HG03045 (cell line): ENCODE results near the gene SAMD4A.

Source experiments
- ATAC-seq: cut with Tn5 transposase; IDR thresholded peaks from one replicate; pipeline ENCODE4 v1.9.1; 2021; ENCODE audit warnings: mild to moderate bottlenecking, moderate library complexity; ENCODE audit not compliant: unreplicated experiment

SAMD4A gene

DNA sequence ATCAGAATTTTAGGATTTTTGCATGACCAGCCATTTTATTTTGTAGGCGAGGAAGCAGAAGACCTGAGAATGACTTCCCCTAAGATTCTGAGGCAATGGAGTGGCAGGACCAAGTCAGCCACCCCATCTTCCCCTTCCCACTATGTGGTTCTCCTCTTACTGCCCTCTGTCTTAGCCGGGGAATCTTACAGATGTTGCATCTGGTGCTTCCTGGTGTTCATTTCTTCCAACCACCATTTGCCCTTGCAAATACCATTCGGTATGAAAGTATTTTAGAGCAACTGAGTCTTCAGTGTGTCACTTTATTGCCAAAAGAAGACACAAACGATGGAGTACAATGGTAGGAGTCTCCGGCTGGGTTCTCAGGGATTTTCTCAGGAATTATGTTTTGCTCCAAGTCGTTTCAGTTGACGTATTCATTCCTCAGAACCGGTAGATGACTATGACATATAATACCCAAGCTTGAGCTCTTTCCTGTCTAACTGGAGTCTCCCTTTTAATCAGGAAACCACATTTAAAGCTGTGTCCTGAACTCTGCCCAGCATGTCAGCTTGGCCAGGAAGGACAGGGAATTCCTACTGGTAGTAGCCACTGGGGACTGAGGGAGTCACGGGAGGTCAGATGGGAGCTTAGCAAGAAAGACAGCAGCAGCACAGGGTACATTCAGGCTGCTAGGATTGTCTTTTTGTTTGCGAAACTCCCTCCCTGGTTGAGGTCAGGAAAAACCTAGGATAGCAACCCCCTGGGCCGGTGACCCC, 87.0 kb downstream of the SAMD4A start:
- no peak for ATAC-seq

DNA sequence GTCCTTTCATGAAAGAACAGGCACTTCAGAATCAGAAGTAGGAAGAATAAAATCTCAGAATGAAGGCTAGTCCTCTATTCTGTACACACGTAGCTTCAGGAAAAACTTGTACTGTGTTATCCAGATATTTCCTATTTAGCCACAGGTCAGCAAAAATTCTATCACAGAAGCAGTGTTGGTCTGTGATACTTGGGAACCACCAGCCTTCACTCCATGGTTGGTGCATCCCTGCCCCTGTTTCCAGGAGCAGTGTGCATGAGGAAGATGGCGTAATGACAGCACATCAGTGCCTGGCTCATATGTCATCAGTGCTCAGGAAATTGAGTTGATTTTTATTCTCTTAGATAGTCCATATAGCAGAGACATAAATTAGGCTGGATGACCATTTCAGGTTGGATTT, 87.7 kb downstream of the SAMD4A start:
- ATAC-seq = no peak

DNA sequence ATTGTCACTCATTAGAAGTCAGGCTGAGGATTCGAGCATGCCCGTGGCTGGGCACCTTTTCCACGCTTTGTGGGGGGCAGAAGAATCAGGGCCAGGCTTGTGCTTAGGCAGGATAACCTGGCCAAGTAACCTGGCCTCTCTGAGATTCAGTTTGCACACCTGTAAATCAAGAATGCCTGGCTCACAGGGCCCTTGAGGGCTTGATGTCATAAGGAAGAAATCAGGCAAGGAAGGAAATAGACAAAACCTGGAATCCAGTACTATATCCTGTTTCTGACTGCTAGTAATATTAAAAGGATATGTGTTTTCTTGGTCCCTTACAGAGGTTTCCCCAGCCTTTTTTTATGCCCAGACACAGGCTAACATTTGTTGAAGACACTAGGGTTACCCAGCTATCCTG, 91.9 kb downstream of the SAMD4A start:
- ATAC-seq = no peak

DNA sequence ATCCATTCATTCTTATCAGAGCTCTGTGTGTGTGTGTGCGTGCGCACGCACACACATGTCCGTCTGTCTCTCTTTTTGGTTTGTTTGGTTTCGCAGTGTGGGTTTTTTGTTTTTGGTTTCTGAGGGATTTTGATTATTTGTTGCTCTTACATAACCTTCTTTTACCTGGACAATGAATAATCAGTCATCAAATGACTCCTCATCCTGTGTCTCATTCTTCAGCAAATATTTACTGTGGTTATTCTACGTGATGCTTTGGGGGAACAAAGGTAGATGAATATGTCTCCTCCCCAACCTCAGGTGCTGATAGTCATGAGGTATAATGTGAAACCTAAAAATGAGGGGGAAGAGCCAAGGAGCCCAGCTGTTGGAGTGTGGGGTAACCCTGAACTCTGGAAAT, 92.4 kb downstream of the SAMD4A start:
- ATAC-seq = no peak

DNA sequence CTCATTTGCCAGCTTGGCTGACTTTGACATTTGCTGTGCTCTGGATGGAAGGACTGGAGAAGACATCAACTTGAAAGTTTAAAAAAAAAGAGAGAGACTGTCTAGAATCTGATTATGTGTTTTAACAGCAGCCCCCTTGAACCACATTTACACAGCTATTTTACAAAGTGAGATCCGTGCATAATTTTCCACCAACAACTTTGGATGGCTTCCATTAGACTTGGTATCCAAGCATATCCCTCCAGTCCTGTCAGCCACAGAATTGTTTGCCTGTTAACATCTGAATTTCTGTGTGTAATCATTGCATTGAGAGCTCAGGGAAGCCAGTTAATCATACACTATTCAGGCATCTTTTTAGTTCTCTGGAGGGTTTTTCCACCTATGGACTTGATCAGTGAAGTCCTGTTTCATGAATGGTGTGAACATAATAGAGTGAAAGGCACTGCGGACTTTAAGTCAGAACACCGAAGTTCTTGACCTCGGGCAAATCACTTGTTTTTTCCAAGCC, 93.7 kb downstream of the SAMD4A start:
- no peak for ATAC-seq

DNA sequence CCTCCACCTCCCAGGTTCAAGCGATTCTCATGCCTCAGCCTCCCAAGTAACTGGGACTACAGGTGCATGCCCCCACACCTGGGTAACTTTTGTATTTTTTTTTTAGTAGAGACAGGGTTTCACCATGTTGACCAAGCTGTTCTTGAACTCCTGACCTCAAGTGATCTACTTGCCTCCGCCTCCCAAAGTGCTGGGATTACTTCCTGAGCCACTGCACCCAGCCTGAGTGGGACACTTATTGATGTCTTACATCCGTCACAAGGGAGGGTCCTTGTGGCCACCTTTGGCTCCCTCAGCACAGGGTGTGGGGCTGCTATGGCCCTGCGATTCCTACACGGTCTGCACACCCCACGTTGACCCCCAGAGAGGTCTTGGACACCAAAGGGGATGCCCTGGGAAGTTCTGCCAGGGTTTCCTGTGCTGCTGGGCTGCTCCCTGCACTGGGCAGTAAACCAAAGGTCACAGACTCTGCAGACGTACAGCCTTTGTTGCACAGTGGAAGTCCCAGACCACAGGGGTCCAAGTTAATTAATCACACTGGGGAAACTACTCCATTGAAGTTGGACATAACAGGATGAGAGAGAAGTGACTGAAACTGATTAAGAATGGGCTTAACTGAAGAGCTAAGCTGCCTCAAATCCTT, 95.7 kb downstream of the SAMD4A start:
- ATAC-seq = no peak

DNA sequence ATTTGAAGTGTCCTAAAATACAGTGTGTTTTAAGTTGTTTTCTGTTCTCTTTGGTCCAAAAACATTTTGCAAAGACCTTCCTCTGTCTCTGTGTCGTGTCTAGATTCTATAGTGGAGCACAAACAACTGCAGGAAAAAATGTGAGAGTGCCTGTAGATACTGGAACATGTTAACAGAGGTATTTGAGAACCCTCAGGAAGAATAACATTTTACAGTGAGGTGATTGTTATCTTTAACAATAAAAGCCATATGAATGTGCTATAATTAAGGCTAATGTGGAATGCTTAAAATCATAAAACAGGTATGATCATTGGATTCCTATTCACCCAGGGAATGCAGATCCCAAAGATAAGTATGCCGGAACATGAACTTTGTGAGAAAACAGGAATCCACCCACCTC, 98.0 kb downstream of the SAMD4A start:
- no peak for ATAC-seq

DNA sequence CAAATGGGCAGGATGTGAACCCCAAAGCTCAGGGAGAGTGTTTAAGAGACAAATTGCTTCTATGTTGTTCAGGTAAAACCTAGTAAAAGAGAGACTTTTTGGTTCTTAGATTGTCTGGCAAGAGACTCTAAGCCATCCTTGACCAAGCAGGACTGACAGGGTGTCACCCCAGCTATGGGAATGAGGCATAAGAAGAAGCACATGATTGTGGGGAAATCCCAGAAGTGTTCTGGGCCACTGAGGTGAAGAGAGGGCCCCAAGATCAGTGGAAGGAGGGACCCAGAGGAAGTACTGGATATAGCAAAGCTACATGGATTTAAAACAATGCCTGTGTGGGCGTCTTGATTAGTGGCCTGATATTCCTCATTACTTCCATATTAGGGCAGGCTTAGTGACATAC, 99.0 kb downstream of the SAMD4A start:
- no peak for ATAC-seq

DNA sequence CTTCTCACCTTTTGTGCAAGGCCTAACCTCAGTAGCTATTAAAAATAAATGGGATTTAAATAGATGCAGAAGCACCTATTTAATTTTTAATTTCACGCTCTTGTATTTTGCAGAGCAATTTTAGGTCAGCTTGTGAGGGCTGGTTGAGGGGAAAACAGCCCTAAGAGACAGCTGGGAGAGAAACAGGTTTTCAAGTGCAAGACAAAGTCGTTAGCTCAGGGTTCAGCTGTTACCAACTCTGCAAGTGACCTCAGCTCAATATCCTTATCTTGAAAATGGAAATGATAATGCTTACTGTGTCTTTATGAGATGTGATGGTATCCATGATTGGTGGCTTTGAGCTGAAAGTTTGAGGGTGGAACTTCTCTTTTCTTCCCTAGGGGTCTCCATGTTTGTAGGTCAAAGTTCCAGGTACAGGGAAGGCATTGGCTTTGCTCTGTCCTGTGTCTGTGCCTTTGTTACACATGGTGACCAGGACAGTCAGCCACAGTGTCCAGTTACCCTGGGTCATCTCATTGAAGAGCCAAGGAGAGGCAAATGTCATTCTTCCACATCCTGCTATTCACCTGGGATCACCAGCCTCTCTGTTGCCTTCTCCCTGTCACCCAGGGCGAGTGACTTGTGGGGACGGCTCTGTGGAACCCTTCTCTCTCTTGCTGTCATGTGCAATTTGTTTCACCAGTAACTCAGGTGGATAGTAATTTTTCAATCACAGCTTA, 100.3 kb downstream of the SAMD4A start:
- no peak for ATAC-seq

DNA sequence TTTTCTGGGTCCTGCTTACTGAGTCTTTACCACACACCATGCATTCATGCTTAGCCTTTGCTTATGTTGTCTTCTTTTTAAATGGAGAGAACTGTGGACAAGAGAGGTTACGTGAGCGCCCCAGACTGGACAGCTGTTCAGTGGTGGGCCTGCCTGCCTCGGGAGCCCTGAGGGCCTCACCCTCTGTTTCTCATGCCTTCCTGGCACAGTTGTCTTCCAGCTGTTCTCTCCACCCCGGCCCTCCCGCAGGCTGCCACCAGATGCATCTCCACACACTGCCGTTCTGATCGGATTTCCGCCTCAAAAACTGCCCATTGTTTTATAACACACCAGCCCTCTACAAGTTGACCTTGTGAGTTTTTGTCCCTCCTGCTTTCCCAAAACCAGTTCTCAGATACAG, 100.8 kb downstream of the SAMD4A start:
- ATAC-seq = no peak

DNA sequence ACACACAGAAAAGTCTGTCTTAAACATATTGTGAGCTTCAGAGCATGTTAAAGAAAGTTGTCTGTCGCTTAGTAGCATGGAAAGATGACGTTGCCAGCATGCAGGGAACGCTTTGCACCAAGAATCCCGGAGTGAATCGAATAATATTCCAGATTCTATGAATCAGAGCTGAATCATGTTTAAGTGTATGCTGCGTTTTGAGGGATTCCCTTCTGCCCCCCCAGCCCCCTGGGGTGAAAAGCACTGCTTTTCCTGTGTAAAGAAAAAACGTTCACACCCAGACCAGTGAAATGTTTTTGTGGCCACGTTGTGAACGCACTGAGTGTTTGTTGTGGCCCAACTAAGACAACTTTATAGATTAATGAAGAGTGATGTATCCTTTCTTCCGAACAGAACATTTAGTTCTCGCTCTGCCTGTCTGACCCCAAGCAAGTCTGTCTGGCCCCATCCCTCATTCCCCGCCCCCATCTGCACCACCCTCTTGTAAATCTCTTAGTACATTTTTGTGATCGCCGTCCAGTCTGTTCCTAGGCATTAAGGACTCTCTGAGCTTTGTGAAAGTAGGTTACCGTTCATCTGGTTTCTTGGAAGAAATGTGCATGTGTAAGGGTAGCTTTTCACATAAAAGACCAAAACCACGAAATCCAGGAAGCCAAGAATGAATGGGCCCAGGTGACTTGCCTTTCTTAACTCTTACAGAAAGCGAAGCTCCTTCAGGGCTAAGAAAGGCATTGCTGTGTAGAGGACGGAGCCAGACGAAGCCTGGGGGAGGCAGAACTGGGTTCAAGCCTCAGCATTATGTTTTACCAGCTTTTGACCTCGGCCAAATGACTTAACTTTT, 103.0 kb downstream of the SAMD4A start:
- no peak for ATAC-seq

DNA sequence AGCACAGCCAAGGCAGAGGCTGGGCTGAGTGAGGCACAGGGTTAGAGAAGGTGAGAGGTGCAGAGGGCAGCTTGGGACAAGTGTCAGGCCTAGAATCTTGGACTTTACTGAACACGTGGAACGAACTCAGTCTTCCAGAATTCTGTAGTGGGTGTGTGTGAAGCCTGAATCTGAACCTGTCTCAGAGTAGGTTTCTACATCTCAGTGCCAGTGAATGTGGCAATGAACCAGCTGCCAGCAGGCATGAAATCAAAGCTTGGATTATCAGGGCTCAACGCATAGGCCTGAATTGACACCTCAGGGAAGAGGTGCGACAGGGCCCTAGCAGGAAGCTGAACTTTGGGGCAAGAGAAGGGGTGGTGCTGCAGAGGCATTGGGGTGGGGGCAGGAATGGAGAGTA, 104.6 kb downstream of the SAMD4A start:
- ATAC-seq = no peak

DNA sequence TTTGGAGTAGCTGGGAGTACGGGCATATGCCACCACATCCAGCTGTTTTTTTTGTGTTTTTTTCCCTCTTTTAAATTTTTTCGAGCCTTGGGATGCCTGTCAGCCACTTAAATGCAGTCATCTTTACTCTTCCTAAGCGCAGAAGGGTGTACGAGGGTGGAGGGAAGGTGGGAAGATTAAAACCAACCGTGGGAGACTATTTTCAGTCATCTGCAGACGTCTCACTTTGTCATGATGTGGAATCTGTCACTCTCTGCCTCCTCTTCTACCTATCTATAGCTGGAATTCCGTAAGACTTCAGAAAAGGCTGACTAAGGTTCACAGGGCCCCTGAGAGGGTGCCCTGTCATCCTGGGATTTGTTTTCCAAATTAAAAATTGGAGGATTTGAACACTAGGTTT, 105.3 kb downstream of the SAMD4A start:
- ATAC-seq = no peak

DNA sequence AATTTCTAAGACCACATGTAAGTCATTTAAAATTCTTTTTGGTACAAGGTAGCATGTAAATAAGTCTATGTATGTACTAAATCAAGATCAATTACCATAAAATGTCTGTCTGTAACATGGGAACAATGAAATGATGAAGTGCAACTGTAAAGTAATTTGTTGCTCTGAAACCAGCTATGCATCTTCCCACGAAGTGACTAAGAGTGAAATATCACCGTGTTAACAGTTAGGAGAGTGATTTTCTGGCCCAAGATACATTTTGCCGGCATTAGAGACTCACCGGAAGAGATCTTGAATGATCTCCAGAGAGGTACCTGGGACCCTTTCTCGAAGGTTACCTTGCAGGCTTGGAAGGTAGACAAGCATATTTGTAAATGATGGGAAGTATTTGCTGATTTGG, 105.8 kb downstream of the SAMD4A start:
- no peak for ATAC-seq

DNA sequence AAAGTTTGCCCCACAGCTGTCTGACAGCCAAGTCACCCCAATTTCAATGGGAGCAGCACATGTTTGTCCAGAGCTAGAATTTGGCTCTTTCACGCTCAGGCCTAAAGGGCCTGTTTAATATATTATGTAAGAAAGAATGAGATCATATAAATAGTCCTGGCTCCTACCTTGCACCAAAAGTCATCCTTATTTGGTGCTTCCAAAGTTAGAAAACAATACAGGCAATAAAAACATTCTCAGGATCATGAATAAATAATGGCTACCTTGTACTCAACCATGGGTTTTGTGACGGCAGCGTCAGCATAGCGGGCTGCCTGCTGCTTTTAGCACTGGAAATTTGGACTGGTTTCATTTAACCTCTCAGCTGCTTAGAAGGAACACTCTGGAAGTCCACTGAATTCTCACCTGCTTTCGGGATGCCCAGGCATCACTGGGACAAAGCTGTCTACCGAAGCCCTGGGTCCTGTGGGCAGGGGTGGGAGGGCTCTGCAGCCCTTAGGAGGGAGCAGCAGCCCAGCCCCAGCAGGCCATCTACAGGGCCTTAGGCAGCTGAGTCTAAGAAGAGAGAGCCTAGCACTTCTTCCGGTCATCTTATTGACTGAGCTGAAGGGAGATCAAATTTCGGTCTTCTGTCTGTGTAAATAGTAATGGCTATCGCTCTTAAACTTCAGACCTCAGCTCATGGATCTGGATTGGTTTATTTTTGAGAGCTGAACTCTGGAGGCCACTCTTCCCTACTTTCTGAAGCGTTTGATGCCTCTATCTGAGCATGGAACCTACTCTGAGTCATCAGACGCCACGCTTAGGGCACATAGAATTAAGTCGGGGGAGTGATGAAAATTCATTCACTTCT, 106.5 kb downstream of the SAMD4A start:
- no peak for ATAC-seq

DNA sequence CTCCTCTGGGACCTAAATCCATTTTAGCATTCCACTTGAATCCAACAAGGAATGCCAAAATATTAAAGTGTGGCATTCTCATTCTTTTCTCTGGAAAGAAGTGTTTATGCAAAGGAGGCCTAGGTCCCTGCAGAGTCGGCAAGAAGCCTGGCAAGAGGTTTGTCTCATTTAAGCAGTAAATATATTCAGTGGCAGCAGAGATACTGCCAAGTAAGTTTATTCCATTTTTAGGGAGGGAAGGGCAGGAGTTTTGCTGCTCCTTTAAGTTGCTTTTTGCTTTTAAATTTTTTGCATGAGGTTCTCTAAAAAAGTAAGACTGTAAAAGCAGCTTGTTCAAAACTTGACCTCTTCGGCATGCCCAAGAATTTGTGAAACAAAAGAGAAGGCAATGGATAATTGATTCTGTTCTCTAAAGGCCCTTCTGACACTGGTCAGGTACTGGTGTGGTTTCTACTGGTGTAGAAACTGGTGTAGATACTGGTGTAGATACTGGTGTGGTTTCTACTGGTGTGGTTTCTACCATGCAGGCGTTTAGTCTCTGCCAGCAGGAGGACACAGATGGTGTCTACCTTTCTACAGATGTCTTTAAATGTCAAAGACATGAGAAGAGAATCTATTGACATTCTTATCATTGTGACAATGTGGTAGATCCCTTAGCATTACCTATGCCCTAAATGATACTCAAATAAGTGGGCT, 107.3 kb downstream of the SAMD4A start:
- ATAC-seq = peak; percentile 83

DNA sequence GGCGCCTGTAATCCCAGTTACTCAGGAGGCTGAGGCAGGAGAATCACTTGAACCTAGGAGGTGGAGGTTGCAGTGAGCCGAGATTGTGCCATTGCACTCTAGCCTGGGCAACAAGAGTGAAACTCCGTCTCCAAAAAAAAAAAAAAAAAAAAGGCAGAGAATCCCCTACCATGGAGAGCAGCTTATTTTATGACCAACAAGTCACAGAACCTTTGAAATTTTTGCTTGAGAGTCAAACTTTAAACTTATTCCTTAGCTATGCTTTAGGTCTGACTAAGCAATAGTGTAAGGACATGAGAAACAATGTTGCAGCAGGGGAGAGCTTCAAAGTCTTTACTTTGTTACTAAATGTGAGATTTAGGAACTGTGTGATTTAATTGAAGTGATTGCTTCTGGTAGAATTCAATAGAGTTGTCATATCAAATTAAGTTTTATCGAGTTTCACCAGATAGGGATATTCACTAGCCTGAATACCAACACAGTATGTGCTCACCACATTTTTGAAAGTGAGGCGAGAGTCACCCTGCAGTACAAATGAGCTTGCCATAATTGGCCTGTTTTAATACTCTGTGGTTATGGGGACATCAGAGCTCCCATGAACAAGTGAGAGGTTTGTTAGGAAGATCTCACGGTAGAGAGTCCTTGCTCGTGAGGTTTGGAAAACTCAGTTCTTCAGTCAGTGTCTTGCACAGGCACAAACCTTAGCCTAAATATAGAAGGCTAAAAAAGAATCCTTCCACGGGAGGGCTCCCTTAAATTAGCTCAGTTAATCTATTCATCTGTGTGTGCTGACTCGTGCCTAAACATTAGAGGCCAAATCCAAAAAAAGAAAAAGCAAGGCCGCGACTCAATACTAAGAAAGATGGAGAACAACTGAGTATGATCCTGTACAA, 108.6 kb downstream of the SAMD4A start:
- ATAC-seq = no peak
